Brain microvascular endothelial cell (primary cell): ENCODE data around the gene MAST3.

Source experiments
- DNase-seq: peaks from one replicate; pipeline ENCODE4 v3.0.0-alpha.2; 2020
- H3K27ac ChIP-seq: fragments of 250-450 bp; sonication (Bioruptor Pico); 2 replicates; pipeline ENCODE4 v1.5.1; 2020; ENCODE audit warnings: mild to moderate bottlenecking, moderate library complexity
- H3K27me3 ChIP-seq: fragments of 250-450 bp; sonication (Bioruptor Pico); replicated peaks from 2 replicates; pipeline ENCODE4 v1.5.1; 2020; ENCODE audit warnings: mild to moderate bottlenecking
- H3K36me3 ChIP-seq: fragments of 250-450 bp; sonication (Bioruptor Pico); replicated peaks from 2 replicates; pipeline ENCODE4 v1.5.1; 2020; ENCODE audit warnings: mild to moderate bottlenecking
- H3K4me3 ChIP-seq: 2 replicates; pipeline ENCODE4 v1.5.1; 2011; ENCODE audit warnings: low read depth, mild to moderate bottlenecking, control low read depth, low read length, moderate library complexity
- CTCF ChIP-seq: IDR thresholded peaks from 2 replicates; pipeline ENCODE4 v1.5.1; 2011; ENCODE audit warnings: low read depth, mild to moderate bottlenecking, moderate library complexity, low read length, control low read depth, inconsistent platforms; ENCODE audit errors: missing control alignments
- in situ Hi-C: cut with HindIII; loops from 2 replicates; pipeline ENCODE4 v1.10.0; 2017; ENCODE audit warnings: low sequenced_read_pairs, low pct_ligation_motif_present

The MAST3 gene

GRCh38 chr19:18121166-18121565, 23.6 kb downstream of the MAST3 start:
- no peaks in the 10 kb centered on the region for H3K36me3 ChIP-seq
- no peak for TF ChIP-seq CTCF
- H3K27ac ChIP-seq = no peak overlapping the region
- H3K27me3 ChIP-seq = no peaks in the 10 kb centered on the region
- H3K4me3 ChIP-seq = no peak overlapping the region
- no peak for DNase-seq
- in situ Hi-C loops = no loop called here

- Histone ChIP-seq H3K36me3 (no peaks in the 10 kb centered on the region), H3K4me3 (no peak overlapping the region), H3K27me3 (no peaks in the 10 kb centered on the region), H3K27ac (no peak overlapping the region)
- DNase-seq = no peak
- no peak for TF ChIP-seq CTCF
- in situ Hi-C loops = no loop called here
These were observed 24.8 kb downstream of the MAST3 start for GRCh38 chr19:18122424-18122823.

- TF ChIP-seq CTCF = no peak
- Histone ChIP-seq H3K4me3 (no peak overlapping the region), H3K27me3 (no peaks in the 10 kb centered on the region), H3K36me3 (no peaks in the 10 kb centered on the region), H3K27ac (no peak overlapping the region)
- no peak for DNase-seq
- in situ Hi-C loops = no loop called here
These were observed 25.6 kb downstream of the MAST3 start for GRCh38 chr19:18122860-18123795.

- no peak overlapping the region for H3K27ac ChIP-seq
- in situ Hi-C loops = no loop called here
- H3K27me3 ChIP-seq = no peaks in the 10 kb centered on the region
- DNase-seq = no peak
- no peak overlapping the region for H3K4me3 ChIP-seq
- TF ChIP-seq CTCF = no peak
- no peaks in the 10 kb centered on the region for H3K36me3 ChIP-seq
These were observed 26.2 kb downstream of the MAST3 start for GRCh38 chr19:18123819-18124218.

- DNase-seq = no peak
- H3K36me3 ChIP-seq = peaks cover 5% of the 10 kb centered on the region
- H3K4me3 ChIP-seq = no peak overlapping the region
- in situ Hi-C loops = no loop called here
- H3K27me3 ChIP-seq = no peaks in the 10 kb centered on the region
- TF ChIP-seq CTCF = no peak
- no peak overlapping the region for H3K27ac ChIP-seq
These were observed 28.5 kb downstream of the MAST3 start for GRCh38 chr19:18126097-18126496.

GRCh38 chr19:18128044-18128443, 30.5 kb downstream of the MAST3 start:
- H3K4me3 ChIP-seq = no peak overlapping the region
- no peaks in the 10 kb centered on the region for H3K27me3 ChIP-seq
- peaks cover 9% of the 10 kb centered on the region for H3K36me3 ChIP-seq
- in situ Hi-C loops = no loop called here
- H3K27ac ChIP-seq = no peak overlapping the region
- DNase-seq = no peak
- no peak for TF ChIP-seq CTCF
